HG02623 (cell line): ENCODE results near the gene SSTR1.

Source experiments
- ATAC-seq: cut with Tn5 transposase; IDR thresholded peaks from one replicate; pipeline ENCODE4 v1.9.1; 2021; ENCODE audit warnings: moderate library complexity; ENCODE audit not compliant: unreplicated experiment

Gene SSTR1

DNA sequence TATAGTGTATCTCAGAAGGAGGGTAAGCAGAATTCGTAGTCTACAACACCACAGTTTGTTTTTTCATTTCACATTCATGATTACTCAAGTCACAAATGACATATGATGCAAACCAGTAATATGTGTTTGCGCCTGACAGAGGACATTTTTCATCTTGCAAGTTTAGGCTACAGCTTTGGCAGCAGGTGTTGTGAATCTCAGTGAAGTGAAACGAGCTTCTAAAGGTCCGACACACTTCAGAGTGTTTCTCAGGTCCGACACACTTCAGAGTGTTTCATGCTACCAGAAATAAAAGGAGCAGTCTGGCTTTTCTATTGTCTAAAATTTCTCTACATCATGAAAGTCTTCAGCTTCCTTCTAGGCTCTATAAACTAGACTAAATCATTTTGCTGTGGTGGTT, 25.5 kb downstream of the SSTR1 start:
- no peak for ATAC-seq

DNA sequence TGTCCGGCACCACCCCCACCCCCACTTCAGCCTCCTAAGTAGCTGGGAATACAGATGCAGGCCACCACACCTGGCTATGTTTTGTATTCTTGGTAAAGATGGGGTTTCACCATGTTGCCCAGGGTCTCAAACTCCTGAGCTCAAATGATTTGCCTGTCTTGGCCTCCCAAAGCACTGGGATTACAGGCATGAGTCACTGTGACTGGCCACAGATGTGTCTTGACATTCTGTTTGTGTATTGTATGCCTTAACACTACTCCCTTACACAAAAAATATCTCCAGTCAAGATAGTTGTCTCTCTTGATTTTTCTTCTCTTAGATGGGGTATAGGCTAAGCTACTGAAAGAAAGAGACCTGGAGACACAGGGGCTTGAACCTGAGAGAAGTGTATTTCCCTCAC, 30.6 kb downstream of the SSTR1 start:
- no peak for ATAC-seq

GRCh38 chr14:38238878-38239277, 31.2 kb downstream of the SSTR1 start:
- ATAC-seq, result no peak

- no peak for ATAC-seq
These were observed 36.1 kb downstream of the SSTR1 start for GRCh38 chr14:38243696-38244240.

DNA sequence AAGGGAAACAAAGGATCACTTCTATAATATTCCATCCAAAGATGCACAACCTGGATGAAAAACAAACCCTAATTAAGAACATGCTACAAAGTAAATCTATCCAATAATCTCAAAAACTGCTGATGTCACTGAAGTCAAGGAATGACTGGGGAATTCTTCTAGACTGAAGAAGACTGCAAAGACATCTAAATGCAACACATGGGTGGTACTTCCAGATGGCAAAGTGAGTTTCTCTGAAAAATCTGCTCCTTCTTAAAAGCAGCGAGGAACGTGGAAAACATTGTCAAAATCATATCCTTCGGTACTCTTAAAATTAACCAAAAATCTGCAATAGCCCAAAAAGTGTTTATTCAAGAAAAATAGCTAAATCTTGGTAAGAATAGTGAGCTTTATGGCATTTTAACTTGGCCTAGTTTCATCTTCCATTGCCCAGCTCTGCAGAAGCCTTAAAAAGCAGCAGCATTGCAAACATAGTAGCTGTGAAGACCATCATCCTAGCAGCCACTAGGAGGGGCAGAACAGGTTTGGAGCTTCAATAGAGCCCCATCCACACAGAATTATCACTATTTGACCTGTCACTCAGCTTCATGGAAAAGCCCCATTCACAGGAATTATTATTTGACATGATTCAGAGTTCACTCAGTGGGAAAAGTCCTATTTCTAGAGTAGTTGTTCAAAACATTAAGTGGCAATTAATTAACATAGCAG, 40.8 kb downstream of the SSTR1 start:
- ATAC-seq, result no peak

GRCh38 chr14:38250331-38250730, 42.6 kb downstream of the SSTR1 start:
- ATAC-seq, result no peak

DNA sequence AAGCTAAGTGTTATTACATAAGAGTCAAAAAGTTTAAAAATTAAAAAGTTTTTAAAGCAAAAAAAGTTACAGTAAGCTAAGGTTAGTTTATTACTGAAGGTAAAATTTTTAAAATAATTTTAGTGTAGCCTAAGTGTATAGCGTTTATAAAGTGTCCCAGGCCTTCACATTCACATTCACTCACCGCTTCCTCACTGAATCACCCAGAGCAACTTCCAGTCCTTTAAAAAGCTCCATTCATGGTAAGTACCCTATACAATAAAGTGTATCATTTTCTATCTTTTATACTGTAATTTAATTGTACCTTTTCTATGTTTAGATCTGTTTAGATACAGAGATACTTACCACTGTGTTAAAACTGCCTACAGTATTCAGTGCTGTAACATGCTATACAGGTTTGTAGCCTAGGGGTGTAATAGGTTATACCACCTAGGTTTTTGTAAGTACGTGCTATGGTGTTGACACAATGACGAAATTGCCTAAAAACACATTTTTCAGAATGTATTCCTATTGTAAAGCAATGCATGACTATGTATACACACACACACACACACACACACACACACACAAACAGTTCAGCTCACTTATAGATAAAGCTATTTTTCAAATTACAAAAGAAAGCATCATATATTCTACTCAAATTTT, 44.5 kb downstream of the SSTR1 start:
- no peak for ATAC-seq

- no peak for ATAC-seq
These were observed 46.0 kb downstream of the SSTR1 start for GRCh38 chr14:38253676-38254075.

DNA sequence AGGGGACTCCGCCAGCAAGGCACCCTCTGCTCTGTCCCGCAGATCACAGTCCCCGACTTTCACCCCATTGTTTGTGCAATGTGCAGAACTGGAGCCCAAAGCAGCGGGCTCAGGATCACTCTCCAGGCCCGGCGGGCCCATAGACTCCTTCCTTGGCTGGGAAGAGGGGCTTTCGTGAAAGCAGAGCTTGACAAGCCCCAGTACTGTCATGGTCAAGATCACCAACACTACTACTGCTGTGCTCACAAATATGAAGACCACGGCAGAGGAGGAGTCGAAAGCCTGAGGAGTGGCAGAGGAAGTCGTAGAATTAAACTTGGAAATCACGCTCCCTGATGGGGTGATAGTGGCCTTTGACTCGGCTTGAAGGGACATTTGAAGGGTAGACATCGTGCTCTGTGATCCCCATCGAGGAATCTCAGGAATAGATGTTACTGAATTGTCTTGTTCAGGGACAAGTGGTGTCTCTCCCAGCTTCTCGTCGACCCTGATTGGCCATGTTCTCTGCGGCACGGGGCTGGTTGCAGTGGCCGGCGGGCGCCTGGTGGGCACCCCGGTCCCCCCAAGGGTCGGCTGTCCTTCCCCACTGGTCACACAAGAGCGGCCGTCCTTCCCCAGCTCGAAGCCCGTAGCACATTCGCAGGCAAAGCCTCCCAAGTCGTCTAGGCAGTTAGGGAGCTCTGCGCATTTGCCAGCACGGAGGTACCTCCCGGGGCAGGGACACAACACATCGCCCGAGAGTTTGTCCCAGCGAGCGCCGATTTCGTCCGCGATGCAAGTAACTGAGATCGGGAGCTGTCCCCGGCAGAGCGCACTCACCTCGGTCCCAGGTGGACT, 47.1 kb downstream of the SSTR1 start:
- no peak for ATAC-seq

GRCh38 chr14:38255408-38255672, 47.6 kb downstream of the SSTR1 start:
- ATAC-seq, result no peak

DNA sequence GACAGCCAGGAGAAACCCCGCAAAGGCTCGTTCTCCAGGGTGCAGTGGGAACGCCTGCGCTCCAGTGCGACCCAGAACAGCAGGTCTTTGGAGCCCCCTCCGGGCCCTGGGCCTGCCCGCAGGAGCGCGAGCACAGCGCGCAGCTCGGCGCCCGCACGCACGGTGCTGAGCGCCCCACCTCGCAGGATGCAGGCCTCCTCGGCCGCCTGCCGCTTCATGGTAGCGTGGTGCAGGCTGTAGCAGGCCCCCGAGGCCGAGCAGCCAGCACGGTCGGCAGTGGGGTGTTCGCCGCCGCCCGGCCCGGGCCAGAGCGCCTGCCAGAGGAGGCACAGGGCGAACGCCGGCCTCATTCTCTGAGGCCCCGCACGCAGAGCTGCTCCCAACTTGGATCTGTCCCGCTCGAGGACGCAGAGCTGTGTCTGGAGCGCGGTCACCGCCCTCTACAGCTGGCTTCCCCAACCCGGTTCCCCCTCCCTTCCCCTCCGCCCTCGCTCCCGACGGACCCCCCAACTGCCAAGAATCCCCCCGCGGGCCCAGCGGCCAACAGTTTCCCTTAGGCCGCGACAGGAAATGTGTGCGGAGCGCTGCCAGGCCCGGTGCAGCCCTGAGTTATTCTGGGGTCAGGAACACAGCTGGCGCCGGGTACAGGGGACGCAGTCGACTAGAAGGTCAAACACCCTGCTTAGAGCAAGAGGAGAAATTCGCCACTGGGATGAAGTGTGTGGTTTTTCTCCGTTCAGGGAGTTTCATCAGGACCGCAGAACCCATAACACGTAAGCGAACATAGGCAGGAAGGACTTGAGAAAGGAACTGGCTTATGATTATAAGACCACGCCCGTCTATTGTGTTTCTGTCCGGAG, 48.2 kb downstream of the SSTR1 start, which contains the start of gene CLEC14A:
Gene CLEC14A, minus strand, starts transcription at position 421 of the 860 bp plus-strand sequence. Its CDS starts 71 bp downstream, at position 350.
- no peak for ATAC-seq

GRCh38 chr14:38256533-38256840, 48.8 kb downstream of the SSTR1 start:
- no peak for ATAC-seq

DNA sequence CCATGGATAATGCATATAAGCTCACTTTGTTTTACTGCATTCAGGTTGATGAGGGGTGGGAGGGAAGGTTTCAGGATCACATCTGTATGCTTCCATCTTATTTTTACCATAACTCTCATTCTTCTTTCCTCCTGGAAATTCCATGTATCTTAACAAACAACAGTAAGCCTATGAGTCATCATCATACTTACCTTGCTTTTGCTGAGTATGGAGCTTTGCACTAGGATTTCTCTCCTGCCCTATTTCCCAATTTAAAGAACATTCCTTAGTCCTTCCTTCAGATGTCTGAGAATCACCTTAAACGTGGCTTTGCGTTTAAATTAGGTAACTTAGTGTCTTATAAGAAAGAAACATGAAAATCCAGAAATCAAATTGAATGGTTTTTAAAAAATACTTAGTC, 49.8 kb downstream of the SSTR1 start:
- no peak for ATAC-seq

- no peak for ATAC-seq
These were observed 53.9 kb downstream of the SSTR1 start for GRCh38 chr14:38261620-38262019.
